ENCODE results near the gene FBH1. TPM values are rescaled to one million over a fixed set of nuclear protein-coding genes. Genes with fewer than 3 reads are reported as not detected.

FBH1 gene
- total and polyA plus RNA-seq, 10 of the 15 experiments (the other 5 are each of a cell fraction or from before 2014, with no cell fraction given), result 6.1 to 67.6 (median 47.2) TPM

DNA sequence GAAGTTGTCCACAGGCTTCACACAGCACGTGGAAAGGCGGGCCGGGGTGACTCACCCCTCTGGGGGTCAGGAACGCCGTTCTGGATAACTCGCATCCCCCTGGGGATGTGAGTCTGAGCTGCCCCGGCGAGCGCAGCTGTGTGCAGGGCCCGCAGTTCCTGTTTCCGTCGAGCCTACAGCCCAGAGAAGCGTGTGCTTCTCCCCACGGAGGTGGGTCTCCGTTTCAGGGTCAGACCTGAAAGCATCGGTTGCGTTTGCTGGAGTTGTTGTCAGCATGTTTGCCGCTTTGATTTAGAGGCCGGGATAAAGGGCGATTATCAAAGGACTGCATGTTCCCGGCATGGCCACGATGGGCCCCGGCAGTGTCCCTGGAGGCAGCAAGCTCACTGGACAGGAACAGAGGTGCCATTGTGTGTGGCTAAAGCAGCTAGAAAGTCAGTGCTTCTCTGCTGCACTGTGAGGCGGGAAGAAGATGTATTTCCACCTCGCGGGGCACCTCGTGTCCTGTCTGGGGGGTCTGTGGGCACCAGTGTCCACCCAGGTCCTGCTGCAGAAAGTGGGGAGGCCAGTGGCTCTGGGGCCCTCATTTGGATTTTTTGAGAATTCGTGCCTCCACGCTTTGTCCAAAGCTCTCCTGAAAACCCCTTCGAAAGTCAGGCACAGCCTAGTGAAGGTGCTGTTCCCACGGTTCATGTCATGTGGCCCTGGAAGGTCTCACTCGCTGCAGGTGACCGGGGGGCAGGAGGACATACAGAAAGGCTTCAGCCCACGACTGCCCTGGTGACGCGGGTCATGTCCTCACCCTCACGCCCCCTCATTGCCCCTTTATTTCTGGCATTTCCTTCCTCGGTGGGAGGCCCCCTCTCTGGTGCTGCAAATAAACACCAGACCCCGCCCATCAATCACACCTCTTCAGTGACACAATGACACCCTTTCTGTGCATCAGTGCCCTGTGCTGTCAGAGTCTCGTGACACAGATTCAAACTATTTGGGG lies 49.4 kb upstream of the FBH1 start (continued):
- TF ChIP-seq SUZ12 (IDR thresholded peaks at IDR 0.05; ENCODE audit: unreplicated experiment), result no peak
- TF ChIP-seq TARDBP (IDR thresholded peaks at IDR 0.05; ENCODE audit: borderline replicate concordance), result no peak
- no peak for TF ChIP-seq NR2C1 (IDR thresholded peaks at IDR 0.05)
- TF ChIP-seq BCLAF1 (IDR thresholded peaks at IDR 0.05), result no peak
- no peak for TF ChIP-seq HDAC2 (IDR thresholded peaks at IDR 0.05)
- no peak for TF ChIP-seq IRF3 (IDR thresholded peaks at IDR 0.05)
- no peak for TF ChIP-seq ZZZ3 (IDR thresholded peaks at IDR 0.05; ENCODE audit: control insufficient read depth, insufficient read length, low read depth)
- peak; percentile 77 for TF ChIP-seq NR2F1 (conservative IDR thresholded peaks at IDR 0.05)
- TF ChIP-seq CHD4 (IDR thresholded peaks at IDR 0.05), result no peak
- no peak for TF ChIP-seq WRNIP1 (IDR thresholded peaks at IDR 0.05; ENCODE audit: borderline replicate concordance, low read depth, low read length)
- no peak for TF ChIP-seq MYB (IDR thresholded peaks at IDR 0.05; ENCODE audit: borderline replicate concordance, low read depth, low read length)
- no peak for TF ChIP-seq SMAD5 (IDR thresholded peaks at IDR 0.05; ENCODE audit: low read depth)
- TF ChIP-seq ZNF687 (IDR thresholded peaks at IDR 0.05), result peak; percentile 93
- peak; percentile 43; the same call in 1 of the 2 replicates for TF ChIP-seq ZNF207 (IDR thresholded peaks at IDR 0.05; ENCODE audit: borderline replicate concordance)
- TF ChIP-seq SUPT20H (IDR thresholded peaks at IDR 0.05; ENCODE audit: borderline replicate concordance, control insufficient read depth, low read depth, low read length), result no peak
- peak; percentile 83 for TF ChIP-seq FOXK2 (IDR thresholded peaks at IDR 0.05)
- no peak for TF ChIP-seq NR2C2 (IDR thresholded peaks at IDR 0.05; ENCODE audit: borderline replicate concordance, control insufficient read depth, insufficient read length, low read depth)
- TF ChIP-seq, protein P1, sequence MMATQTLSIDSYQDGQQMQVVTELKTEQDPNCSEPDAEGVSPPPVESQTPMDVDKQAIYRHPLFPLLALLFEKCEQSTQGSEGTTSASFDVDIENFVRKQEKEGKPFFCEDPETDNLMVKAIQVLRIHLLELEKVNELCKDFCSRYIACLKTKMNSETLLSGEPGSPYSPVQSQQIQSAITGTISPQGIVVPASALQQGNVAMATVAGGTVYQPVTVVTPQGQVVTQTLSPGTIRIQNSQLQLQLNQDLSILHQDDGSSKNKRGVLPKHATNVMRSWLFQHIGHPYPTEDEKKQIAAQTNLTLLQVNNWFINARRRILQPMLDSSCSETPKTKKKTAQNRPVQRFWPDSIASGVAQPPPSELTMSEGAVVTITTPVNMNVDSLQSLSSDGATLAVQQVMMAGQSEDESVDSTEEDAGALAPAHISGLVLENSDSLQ (IDR thresholded peaks at IDR 0.05), result peak; percentile 95
- peak; percentile 89 for TF ChIP-seq ATF7 (IDR thresholded peaks at IDR 0.05; ENCODE audit: low read depth)
- peak; percentile 82 for TF ChIP-seq GABPA (IDR thresholded peaks at IDR 0.05; ENCODE audit: low read depth)

Measured in GM12878 (cell line).